Activated CD8-positive, alpha-beta T cell treated with anti-CD3 and anti-CD28 coated beads for 36 hours (primary cell): ENCODE results near the gene RCBTB1. TPM values are rescaled to one million over a fixed set of nuclear protein-coding genes. Genes with fewer than 3 reads are reported as not detected.
"Not testable (repeated sequence)": the region's sequence is repeated elsewhere in the genome, so short reads cannot be mapped to it uniquely, and the experiment has no call there.

Experiments
- ATAC-seq: fragments of 200-7000 bp; cut with Tn5 transposase; one replicate; pipeline ENCODE4 v1.10.0; 2021; ENCODE audit warnings: mild to moderate bottlenecking, moderate library complexity
- CTCF ChIA-PET: fragments of 350-600 bp; sonication (Branson Sonifier 250); formaldehyde crosslinking; loops from one replicate; lab custom pipeline; 2021; ENCODE audit warnings: antibody characterized with exemption; lab: Charles Lee
- POLR2A ChIA-PET: fragments of 350-600 bp; sonication (Branson Sonifier 250); formaldehyde crosslinking; loops from one replicate; lab custom pipeline; 2021; ENCODE audit warnings: antibody characterized with exemption; lab: Charles Lee
- DNase-seq: peaks from one replicate; pipeline ENCODE4 v3.0.0-alpha.2; 2020
- H3K27ac Mint-ChIP-seq: one replicate; pipeline ENCODE4 v1.8.0; 2021; ENCODE audit warnings: mild to moderate bottlenecking, mixed read lengths
- H3K27me3 Mint-ChIP-seq: one replicate; pipeline ENCODE4 v1.8.0; 2021; ENCODE audit warnings: mixed read lengths
- H3K36me3 Mint-ChIP-seq: one replicate; pipeline ENCODE4 v1.8.0; 2021; ENCODE audit warnings: low read depth, mixed read lengths
- H3K4me1 Mint-ChIP-seq: one replicate; pipeline ENCODE4 v1.8.0; 2021; ENCODE audit warnings: low read depth, mixed read lengths
- H3K4me3 Mint-ChIP-seq: one replicate; pipeline ENCODE4 v1.8.0; 2021; ENCODE audit warnings: mild to moderate bottlenecking, moderate library complexity, mixed read lengths
- H3K9me3 Mint-ChIP-seq: one replicate; pipeline ENCODE4 v1.8.0; 2021; ENCODE audit warnings: mixed read lengths
- CTCF ChIP-seq: fragments of 200-600 bp; IDR thresholded peaks from one replicate; pipeline ENCODE4 v1.8.0; 2022; ENCODE audit warnings: antibody characterized with exemption, mild to moderate bottlenecking
- intact Hi-C: fragments of 100-400 bp; cut with micrococcal nuclease; formaldehyde crosslinking; loops from one replicate; pipeline ENCODE4 v1.10.0; 2022
- total RNA-seq, 2 experiments: library from RNA; stranded (reverse); gene quantifications; one replicate each; pipeline ENCODE4 v1.2.3, GENCODE V29; 2021

Gene RCBTB1
- total RNA-seq, 2 experiments from 2014 or later: 14.2 to 14.6 TPM

GRCh38 chr13:49606747-49607648 lies 21.6 kb upstream of the RCBTB1 start:
- no peaks in the 10 kb centered on the region for H3K36me3 Mint-ChIP-seq
- ChIA-PET POLR2A (interaction anchor here (0.7 to 1.3 kb wide), 2 partner anchors 162 to 308 kb away, joined by 3 read pairs; no protein-coding TSS in a partner anchor), CTCF (interaction anchor here (0.5 to 3.3 kb wide), 39 partner anchors 9 to 392 kb away, joined by 3 to 28 read pairs (median 4); partner anchors contain the start of gene CDADC1)
- no peaks in the 10 kb centered on the region for H3K27me3 Mint-ChIP-seq
- peak; percentile 90 for TF ChIP-seq CTCF
- intact Hi-C loops: loop anchor here (1.0 to 10.0 kb wide), 3 partner anchors 112 to 306 kb away; partner anchors contain the start of gene PHF11
- peak overlapping the region; percentile 69 for H3K27ac Mint-ChIP-seq
- peaks cover 5% of the 10 kb centered on the region for H3K4me1 Mint-ChIP-seq
- DNase-seq (peak; percentile 91), ATAC-seq (peak; percentile 99)
- no peaks in the 10 kb centered on the region for H3K9me3 Mint-ChIP-seq
- H3K4me3 Mint-ChIP-seq: peak overlapping the region; percentile 72

- Mint-ChIP-seq H3K9me3 (no peaks in the 10 kb centered on the region), H3K4me3 (no peak overlapping the region), H3K36me3 (no peaks in the 10 kb centered on the region), H3K27me3 (no peaks in the 10 kb centered on the region), H3K27ac (no peak overlapping the region), H3K4me1 (peaks cover 5% of the 10 kb centered on the region)
- intact Hi-C loops: loop anchor here (10.0 kb wide), 2 partner anchors 110 to 180 kb away; partner anchors contain the start of gene PHF11
- ATAC-seq: no peak
- ChIA-PET POLR2A (interaction anchor here (0.9 kb wide), 2 partner anchors 9 to 160 kb away, joined by 3 read pairs; no protein-coding TSS in a partner anchor), CTCF (interaction anchor here (1.1 to 1.9 kb wide), 4 partner anchors 297 to 356 kb away, joined by 3 to 4 read pairs (median 4); no protein-coding TSS in a partner anchor)
- no peak for TF ChIP-seq CTCF
- DNase-seq: no peak
These were observed 19.2 kb upstream of the RCBTB1 start for GRCh38 chr13:49604570-49604969.

GRCh38 chr13:49602615-49603014 lies 17.3 kb upstream of the RCBTB1 start:
- H3K36me3 Mint-ChIP-seq, ATAC-seq, H3K4me1 Mint-ChIP-seq, H3K4me3 Mint-ChIP-seq, H3K27me3 Mint-ChIP-seq, H3K9me3 Mint-ChIP-seq, H3K27ac Mint-ChIP-seq, DNase-seq, POLR2A ChIA-PET: not testable (repeated sequence)
- CTCF ChIA-PET: interaction anchor here (0.9 to 1.0 kb wide), 2 partner anchors 14 to 362 kb away, joined by 3 read pairs; no protein-coding TSS in a partner anchor
- intact Hi-C loops: loop anchor here (10.0 kb wide), 2 partner anchors 108 to 178 kb away; partner anchors contain the start of gene PHF11

- Mint-ChIP-seq H3K4me1 (peaks cover 2% of the 10 kb centered on the region), H3K36me3 (no peaks in the 10 kb centered on the region), H3K9me3 (no peaks in the 10 kb centered on the region), H3K4me3 (no peak overlapping the region), H3K27ac (no peak overlapping the region), H3K27me3 (no peaks in the 10 kb centered on the region)
- TF ChIP-seq CTCF: no peak
- POLR2A ChIA-PET: no interaction called here
- ATAC-seq: no peak
- no peak for DNase-seq
- CTCF ChIA-PET: interaction anchor here (0.9 to 1.0 kb wide), 2 partner anchors 13 to 362 kb away, joined by 3 read pairs; no protein-coding TSS in a partner anchor
- intact Hi-C loops: loop anchor here (10.0 kb wide), 2 partner anchors 107 to 177 kb away; partner anchors contain the start of gene PHF11
These were observed 16.6 kb upstream of the RCBTB1 start for GRCh38 chr13:49602005-49602404.

GRCh38 chr13:49597043-49597641 lies 11.8 kb upstream of the RCBTB1 start:
- ChIA-PET CTCF (interaction anchor here (1.4 kb wide), 1 partner anchor 10 kb away, joined by 3 read pairs; no protein-coding TSS in a partner anchor), POLR2A (interaction anchor here (1.0 kb wide), 1 partner anchor 12 kb away, joined by 3 read pairs; the partner anchor contains the start of gene RCBTB1)
- no peak for DNase-seq
- Mint-ChIP-seq H3K27me3 (no peaks in the 10 kb centered on the region), H3K4me1 (no peaks in the 10 kb centered on the region), H3K9me3 (no peaks in the 10 kb centered on the region), H3K4me3 (no peak overlapping the region), H3K36me3 (no peaks in the 10 kb centered on the region), H3K27ac (no peak overlapping the region)
- TF ChIP-seq CTCF: no peak
- ATAC-seq: no peak
- intact Hi-C loops: no loop called here
